GM19438 (cell line): ENCODE data around the gene UBAP2.
"Not testable (repeated sequence)": the region's sequence is repeated elsewhere in the genome, so short reads cannot be mapped to it uniquely, and the experiment has no call there.

Experiments used
- ATAC-seq: cut with Tn5 transposase; IDR thresholded peaks from one replicate; pipeline ENCODE4 v1.9.1; 2021; ENCODE audit warnings: low read depth; ENCODE audit not compliant: unreplicated experiment

UBAP2 gene

DNA sequence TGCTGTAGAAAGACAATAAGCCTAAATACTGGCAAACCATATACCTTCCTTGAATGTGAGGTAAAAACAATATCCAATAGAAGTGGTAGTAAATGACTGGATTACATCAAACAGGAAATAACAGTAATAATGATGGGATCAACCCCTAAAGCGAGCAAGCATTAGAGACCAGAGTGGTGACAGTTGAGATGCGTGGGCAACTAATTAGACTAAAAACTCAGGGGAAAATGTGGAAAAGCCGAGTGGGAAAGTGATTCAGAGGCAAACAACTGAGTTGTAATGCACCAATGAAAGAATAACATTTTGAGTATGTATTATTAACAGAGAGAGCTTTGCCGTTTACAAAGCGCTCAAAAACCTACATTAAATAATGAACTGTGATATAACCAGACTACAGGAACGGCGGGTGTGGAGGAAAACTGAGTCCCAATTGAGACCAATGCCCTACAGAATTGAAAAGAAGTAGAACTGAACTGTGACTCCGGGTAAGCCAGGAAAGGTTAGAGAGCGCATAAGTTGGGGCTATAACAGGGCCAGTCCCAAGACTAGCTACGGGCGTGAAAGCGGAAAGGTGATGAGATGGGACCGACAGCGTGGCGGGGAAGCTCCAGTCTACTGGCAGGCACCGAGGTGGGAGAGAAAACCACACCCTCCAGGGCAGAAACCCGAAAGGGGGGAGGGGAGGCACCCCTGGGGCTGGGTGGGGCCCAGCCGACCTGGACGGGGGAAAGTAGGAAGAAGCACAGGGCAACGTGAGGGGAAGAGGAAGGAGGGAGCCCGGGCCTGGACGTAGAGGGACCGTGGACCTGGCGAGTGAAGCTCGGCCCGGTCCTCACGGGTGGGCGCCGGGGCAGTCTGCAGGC, 592 bp downstream of the UBAP2 start:
- ATAC-seq, result peak; percentile 31

DNA sequence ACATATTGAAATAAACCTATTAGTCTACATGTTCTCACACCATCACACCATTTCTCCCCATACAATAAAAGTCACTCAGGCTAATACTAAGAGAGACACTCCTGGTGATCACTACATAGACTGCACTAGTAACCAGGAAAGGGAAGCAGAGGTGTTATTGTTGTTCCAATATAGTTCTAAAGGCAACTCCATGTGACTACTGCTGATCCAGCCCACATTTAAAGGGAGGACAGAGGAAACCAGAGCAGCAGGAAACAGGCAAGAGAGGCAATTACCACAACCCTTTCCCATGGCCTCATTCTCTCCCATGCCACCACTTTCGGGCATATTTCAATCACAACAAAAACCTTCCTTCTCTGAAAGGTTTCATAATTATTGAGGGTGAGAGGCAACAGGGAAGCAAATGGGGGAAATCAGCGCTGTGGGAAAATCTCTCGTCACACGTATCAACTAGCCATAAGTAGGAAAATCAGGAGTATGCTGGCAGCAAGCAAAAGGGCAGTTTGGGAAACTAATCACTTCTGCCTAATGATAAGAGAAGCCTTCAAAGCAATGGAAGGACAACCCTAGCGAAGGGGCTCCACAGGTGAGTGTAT, 1.8 kb downstream of the UBAP2 start:
- no peak for ATAC-seq

DNA sequence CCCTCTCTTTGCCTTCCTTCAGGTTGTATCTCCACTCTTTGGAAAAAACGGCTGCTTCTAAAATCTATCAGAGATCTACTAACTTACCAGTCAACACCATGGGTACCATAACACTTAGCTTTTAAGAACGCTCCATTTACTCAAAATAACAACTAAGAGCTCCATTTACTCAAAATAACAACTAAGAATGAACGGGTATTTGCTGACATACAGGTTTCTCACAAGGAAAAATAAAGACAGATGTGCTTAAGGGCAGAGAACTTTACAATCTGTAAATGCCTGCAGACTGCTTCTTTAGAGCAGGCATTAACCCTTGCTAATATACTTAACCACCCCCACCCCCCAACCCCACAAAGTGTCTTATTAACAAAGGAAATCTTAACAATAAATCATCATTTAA, 2.8 kb downstream of the UBAP2 start:
- no peak for ATAC-seq

DNA sequence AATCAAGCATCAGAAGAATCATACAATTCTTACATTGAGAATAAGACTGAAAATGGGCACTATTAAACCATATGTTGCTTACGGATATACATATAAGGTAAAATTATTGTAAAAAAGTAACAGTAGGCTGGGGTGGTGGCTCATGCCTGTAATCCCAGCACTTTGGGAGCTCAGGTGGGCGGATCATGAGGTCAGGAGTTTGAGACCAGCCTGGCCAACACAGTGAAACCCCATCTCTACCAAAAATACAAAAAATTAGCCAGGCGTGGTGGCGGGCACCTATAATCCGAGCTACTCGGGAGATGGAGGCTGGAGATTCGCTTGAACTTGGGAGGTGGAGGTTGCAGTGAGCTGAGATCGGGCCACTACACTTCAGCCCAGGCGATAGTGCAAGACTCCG, 6.6 kb downstream of the UBAP2 start:
- not testable (repeated sequence) for ATAC-seq

DNA sequence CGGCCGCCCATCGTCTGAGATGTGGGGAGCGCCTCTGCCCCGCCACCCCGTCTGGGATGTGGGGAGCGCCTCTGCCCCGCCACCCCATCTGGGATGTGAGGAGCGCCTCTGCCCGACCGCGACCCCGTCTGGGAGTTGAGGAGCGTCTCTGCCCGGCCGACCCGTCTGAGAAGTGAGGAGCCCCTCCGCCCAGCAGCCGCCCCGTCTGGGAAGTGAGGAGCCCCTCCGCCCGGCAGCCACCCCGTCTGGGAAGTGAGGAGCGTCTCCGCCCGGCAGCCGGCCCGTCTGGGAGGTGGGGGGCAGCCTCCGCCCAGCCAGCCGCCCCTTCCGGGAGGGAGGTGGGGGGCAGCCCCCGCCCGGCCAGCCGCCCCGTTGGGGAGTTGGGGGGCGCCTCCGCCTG, 9.8 kb downstream of the UBAP2 start:
- not testable (repeated sequence) for ATAC-seq

DNA sequence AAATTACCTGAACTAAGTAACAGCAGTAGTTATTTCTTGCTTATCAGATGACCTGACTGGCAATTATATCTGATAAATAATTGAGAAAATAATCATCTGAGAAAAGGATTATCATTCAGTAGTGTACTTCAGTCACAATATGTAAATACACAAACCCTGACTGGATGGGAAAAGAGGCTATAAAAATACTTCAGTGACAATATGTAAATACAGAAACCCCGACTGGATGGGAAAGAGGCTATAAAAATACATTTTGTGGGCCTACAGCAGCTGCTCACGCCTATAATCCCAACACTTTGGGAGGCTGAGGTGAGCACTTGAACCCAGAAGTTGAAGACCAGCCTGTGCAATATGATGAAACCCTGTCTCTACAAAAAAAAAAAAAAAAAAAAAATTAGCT, 11.1 kb downstream of the UBAP2 start:
- no peak for ATAC-seq

DNA sequence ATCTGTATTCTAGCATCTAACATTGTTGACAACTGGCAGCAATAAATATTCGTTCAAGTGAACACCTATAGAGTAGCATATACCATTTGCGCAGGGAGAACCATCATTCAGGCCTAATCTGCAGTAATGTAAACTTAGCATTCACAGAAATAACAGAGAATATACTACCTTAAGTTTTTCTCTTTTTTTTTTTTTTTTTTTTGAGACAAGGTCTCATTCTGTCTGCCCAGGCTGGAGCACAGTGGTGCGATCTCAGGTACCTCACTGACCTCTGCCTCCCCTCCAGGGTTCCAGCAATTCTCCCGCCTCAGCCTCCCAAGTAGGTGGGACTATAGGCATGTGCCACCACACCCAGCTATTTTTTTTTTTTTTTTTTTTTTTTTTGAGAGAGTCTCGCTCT, 12.1 kb downstream of the UBAP2 start:
- no peak for ATAC-seq

DNA sequence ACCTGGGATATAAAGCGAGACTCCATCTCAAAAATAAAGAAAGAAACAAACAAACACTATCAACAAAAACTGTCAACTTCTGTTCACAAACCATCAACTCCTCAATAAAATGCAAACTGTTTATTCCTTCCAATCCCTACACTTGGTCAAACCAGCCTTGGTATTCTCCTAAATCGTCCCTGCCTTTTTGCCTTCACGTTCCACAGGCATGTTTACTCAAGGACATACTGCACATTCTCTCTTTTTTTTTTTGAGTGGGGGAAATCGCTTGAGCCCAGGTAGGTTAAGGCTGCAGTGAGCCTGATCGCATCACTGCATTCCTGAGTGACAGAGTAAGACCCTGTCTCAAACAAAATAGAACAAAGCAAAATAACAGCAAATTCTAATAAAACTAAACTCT, 13.0 kb downstream of the UBAP2 start:
- no peak for ATAC-seq

DNA sequence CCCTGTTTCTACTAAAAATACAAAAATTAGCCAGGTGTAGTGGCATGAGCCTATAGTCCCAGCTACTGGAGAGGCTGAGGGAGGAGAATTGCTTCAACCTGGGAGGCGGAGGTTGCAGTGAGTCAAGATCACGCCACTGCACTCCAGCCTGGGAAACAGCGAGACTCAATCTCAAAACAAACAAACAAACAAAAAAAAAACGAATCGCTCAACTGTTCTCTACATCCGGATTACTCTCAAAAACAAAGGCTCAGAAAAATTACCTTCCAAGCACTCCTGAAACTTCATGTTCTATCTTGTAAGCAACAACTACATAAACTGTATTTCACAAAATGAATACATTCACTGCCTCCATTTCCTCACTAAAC, 14.0 kb downstream of the UBAP2 start:
- no peak for ATAC-seq

DNA sequence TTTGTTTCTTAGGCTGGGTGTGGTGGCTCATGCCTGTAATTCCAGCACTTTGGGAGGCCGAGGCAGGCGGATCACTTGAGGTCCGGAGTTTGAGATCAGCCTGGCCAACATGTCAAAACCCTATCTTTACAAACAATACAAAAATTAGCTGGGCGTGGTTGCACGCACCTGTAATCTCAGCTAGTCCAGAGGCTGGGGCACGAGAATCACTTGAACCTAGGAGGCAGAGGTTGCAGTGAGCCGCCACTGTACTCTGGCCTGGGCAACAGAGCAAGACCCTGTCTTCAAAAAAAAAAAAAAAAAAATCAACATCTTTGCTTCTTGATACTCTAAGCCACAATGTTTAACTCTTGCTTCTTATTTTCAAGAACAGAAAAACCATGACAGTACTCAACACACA, 16.1 kb downstream of the UBAP2 start:
- ATAC-seq, result no peak

DNA sequence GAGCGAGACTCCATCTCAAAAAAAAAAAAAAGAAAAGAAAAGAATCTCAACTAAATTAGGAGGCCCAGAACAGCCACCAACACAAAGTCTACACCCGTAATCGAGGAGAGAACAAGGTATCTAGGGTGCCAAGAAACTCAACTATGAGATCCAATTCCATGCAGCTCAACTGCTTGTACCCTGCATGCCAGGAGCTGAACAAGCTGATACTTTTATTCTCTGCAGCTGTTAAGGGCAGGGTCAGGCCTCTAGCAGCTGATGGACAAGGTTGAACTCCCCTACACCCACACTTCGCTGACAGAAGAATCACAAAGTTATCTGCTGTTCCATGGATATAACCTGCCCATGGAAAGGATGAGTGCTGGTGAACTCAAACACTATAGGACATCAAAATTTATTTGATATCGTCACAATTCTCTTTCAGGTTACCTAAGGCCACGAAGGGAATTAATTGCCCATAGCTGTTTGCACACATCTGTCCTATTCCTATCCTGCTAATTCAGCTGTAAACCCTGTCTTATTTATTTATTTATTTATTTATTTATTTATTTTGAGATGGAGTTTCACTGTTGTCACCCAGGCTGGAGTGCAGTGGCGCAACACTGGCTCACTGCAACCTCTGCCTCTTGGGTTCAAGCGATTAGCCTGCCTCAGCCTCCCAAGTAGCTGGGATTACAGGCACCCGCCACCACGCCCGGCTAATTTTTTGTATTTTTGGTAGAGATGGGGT, 20.7 kb downstream of the UBAP2 start:
- ATAC-seq, result no peak

DNA sequence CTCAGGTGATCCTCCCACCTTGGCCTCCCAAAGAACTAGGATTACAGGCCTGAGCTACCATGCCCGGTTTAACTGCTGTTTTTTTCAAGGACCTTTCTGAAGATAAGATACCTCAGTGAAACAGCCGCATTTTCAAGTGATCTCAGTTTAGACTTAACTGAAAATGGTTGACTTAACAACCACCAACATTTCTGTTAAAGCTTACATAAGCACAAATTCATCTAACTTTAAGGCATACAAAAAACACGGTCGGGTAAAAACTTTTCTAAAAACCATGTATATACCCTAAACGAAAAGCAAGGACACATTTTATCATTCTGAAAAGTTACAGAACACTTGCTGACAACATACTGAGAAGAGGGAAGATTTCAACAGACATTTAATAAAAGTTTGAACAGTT, 22.9 kb downstream of the UBAP2 start:
- ATAC-seq, result no peak

DNA sequence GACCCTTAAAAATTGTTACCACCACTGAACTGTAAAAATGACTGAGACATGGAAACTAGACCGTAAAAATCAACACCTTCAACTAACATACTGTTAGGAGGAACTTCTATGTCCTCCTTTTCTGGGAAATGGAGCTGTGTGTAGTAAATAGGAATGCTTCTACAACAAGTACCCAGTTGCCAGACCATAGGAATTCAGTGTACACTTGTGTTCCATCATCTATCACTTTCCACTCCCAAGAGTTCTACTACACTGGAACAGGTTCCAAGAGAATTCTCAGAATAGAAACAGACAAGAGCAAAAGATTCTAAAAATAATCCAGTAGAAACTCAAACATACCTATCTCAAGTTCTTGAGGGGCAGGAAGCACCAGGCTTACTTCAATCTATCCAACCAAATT, 23.6 kb downstream of the UBAP2 start:
- ATAC-seq, result no peak

DNA sequence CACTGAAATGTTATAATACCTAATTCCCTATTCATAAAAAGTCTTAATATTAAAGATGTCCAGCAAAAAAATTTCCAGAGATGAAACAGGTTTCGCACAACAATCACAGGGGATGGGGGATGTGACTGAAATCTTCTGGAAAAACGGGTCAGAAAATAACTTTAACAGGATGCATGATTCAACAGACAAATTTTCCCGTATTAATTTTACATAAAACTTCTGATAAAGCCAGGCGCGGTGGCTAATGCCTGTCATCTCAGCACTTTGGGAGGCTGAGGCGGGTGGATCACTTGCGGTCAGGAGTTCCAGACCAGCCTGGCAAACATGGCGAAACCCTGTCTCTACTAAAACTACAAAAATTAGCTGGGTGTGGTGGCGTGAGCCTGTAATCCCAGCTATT, 24.2 kb downstream of the UBAP2 start:
- not testable (repeated sequence) for ATAC-seq

DNA sequence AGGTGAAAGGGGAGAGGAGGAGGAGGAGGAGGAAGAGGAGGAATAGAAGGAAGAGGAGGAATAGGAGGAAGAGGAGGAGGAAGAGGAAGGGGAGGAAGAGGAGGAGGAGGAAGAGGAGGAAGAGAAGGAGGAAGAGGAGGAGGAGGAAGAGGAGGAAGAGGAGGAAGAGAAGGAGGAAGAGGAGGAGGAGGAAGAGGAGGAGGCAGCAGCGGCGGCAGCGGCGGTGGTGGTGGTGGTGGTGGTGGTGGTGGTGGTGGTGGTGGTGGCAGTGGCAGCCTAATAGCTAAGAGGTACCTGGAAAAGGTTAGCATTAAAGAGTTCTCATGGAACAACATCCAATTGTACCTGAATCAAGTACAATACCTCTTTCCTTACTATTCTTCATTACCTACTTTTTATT, 32.5 kb downstream of the UBAP2 start:
- no peak for ATAC-seq

DNA sequence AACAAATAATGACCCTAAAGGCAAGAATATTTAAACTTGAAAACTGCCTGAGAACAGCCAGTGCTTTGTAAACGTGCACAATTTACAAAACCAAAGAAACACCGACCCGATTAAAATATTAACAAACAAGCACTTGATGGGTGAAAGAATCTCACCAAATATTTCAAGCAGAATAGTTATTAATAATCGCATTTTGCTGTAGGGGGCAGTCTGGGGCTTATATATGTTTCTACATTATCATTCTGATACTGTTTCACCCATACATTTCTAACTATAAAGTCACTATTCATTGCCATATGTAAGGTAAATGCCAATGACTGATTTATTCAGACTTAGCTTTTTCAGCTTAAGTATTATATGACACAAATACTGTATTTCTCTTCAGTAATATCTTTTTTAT, 37.7 kb downstream of the UBAP2 start:
- no peak for ATAC-seq

DNA sequence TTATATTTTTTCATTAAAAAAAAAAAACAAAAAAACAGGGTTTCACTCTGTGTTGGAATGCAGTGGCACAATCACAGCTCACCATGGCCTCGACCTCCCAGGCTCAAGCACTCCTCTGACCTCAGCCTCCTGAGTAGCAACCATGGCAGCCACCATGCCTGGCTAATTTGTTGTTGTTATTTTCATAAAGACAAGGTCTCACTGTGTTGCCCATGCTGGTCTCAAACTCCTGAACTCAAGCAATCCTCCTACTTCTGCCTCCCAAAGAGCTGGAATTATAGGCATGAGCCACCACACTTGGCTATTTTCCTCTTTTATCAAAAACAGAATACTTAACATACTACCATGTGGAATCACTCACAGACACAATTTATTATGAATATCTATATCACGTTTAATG, 46.7 kb downstream of the UBAP2 start:
- no peak for ATAC-seq

DNA sequence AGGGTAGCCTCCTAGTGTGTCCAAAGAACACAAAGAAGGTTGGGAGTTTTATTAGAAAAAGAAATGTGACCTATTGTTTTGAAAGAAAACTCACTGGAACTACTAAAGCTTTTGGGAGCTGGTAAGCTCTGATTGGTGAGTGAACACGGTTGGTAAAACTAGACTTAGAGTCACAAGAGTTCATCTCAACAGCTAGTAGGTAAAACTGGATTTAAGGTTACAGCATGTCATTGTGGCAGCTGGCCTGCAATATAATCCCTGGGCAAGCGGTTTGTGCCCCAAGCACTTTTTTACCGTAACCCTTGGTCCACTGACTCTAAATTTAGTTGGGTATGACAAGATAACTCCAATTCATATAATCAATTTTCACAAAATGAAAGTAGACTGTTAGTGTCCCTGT, 47.4 kb downstream of the UBAP2 start:
- no peak for ATAC-seq

DNA sequence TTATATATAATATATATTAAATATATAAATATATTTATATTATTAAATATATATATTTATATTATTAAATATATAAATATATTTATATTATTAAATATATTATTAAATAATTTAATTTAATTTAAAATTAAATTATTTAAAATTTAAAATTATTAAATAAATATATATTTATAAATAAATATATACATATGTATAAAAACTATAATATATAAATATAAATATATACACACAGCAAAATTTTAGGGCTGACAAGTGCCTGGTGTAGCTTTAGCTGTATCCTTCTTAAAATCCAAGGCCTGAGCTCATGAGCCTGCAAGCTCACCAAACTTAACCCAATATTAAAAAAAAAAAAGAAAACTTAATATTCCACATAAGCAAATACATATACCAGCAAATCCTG, 53.2 kb downstream of the UBAP2 start:
- ATAC-seq, result no peak

DNA sequence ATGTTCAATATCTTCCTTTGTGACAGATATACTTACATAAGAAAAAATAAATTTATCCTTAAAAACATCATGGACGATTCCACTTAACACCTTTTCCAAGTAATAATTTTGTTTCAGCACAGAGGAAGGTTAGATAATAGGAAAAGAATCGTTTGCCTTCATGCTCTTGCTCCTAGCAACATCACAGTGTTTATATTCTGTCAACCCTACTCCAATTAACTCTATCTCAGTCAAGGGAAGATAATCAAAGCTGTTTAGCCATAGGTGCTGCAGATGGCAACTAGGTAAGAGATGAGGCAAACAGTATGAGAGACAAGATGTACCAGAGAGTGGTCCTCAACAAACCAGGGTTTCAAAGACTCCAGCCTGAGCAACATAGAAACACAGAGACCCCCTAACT, 55.6 kb downstream of the UBAP2 start:
- ATAC-seq, result no peak

DNA sequence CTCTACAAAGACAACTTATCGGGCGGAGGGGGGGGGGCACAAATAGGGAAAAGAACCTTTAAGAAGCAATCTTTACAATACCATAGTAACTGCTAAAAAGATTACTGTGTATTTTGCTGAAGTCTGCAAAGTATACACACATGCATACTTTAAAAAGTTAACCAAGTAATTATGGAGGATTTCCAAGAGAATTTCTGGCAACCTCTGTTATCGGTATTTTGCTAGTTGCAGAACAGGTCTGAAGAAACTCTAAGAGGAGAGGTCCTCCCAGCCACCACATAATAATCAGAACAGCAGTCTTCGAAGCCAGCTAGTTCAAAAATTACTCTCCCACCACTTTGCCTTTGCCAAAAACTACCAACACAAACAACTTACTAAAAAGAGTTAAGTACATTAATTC, 56.1 kb downstream of the UBAP2 start:
- ATAC-seq, result no peak
